Epithelial cell of proximal tubule (primary cell): ENCODE measurements around the gene TJAP1. TPM values are rescaled to one million over a fixed set of nuclear protein-coding genes. Genes with fewer than 3 reads are reported as not detected.
"Not testable (repeated sequence)": the region's sequence is repeated elsewhere in the genome, so short reads cannot be mapped to it uniquely, and the experiment has no call there.

Source experiments
- DNase-seq: peaks from one replicate; pipeline ENCODE4 v3.0.0-alpha.2; 2011; ENCODE audit warnings: low read depth
- H3K4me3 ChIP-seq: 2 replicates; pipeline ENCODE4 v1.5.1; 2011; ENCODE audit warnings: low read depth, mild to moderate bottlenecking, low read length
- total RNA-seq: library from RNA; depleted of rRNA; stranded (reverse); fragments of >200 nt; gene quantifications from 2 replicates; pipeline ENCODE4 v1.2.3, GENCODE V29; 2015
- TF ChIP-seq, protein P1 (sequence below): conservative IDR thresholded peaks from 2 replicates; pipeline ENCODE4 v1.5.1; 2012; ENCODE audit warnings: low read depth, mild to moderate bottlenecking, low read length

Gene TJAP1
- total RNA-seq, 1 donor from 2014 or later: 17.8 TPM

DNA sequence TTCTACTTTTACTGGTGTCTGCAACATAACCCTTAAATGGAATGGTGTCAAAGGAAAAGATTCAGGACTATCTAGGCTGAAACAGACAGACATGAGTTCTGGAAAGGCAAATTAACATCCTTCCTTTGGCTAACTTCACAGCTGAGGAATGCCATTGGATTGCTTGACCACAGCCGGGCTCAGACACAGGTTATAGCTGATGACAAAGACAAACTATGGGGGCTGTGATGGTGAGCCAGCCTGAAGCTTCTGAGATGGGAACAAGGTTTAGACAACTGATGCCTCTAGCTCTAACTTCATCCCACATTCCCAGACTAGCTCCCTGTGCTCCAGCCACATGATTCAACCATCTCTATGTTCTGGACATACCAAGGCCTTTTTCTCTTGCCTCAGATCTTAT lies 54.8 kb downstream of the TJAP1 start:
- TF ChIP-seq, protein P1, sequence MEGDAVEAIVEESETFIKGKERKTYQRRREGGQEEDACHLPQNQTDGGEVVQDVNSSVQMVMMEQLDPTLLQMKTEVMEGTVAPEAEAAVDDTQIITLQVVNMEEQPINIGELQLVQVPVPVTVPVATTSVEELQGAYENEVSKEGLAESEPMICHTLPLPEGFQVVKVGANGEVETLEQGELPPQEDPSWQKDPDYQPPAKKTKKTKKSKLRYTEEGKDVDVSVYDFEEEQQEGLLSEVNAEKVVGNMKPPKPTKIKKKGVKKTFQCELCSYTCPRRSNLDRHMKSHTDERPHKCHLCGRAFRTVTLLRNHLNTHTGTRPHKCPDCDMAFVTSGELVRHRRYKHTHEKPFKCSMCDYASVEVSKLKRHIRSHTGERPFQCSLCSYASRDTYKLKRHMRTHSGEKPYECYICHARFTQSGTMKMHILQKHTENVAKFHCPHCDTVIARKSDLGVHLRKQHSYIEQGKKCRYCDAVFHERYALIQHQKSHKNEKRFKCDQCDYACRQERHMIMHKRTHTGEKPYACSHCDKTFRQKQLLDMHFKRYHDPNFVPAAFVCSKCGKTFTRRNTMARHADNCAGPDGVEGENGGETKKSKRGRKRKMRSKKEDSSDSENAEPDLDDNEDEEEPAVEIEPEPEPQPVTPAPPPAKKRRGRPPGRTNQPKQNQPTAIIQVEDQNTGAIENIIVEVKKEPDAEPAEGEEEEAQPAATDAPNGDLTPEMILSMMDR: no peak
- no peak for DNase-seq
- no peak overlapping the region for H3K4me3 ChIP-seq

DNA sequence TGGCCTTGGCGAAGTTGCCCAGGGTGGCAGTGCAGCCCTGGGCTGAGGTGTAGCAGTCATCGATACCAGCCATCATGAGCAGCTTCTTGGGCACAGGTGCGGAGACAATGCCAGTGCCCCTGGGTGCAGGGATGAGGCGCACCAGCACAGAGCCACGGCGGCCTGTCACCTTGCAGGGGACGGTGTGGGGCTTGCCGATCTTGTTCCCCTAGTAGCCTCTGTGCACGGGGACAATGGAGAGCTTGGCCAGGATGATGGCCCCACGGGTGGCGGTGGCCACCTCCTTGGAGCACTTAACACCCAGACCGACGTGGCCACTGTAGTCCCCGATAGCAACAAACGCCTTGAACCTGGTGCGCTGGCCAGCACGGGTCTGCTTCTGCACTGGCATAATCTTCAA lies 61.6 kb downstream of the TJAP1 start:
- DNase-seq, H3K4me3 ChIP-seq: not testable (repeated sequence)

DNA sequence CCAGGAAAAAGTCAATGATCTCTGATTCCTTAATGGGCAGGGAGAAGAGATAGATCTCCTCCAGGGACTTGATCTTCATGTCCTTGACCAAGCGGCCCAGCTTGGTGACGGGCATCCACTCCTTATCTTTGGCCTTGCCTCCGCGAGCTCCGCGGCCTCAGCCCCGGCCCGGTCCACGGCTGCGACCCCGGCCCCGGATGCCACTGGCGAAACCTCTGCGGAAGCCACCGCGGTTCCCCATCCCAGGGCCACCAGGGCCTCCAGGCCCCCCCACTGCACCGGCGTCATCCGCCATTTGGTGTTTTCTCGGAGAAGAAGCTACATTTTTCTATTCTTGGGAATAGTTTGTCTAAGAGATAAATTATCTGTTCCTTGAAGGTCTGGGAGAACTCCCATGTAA lies 62.0 kb downstream of the TJAP1 start:
- DNase-seq, H3K4me3 ChIP-seq: not testable (repeated sequence)

DNA sequence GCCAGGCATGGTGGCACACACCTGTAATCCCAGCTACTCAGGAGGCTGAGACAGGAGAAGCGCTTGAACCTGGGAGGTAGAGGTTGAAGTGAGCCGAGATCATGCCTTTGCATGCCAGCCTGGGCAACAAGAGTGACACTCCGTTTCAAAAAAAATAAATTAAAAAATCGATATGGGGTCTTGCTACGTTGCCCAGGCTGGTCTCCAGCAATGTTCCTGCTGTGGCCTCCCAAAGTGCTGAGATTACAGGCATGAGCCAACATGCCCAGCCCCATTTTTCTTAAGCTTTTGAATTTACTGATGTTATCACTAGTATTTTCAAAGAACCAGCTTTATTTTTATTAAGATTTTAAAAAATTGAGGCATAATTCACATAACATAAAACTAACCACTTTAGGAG lies 63.1 kb downstream of the TJAP1 start:
- H3K4me3 ChIP-seq: no peak overlapping the region
- TF ChIP-seq, protein P1: no peak
- no peak for DNase-seq

DNA sequence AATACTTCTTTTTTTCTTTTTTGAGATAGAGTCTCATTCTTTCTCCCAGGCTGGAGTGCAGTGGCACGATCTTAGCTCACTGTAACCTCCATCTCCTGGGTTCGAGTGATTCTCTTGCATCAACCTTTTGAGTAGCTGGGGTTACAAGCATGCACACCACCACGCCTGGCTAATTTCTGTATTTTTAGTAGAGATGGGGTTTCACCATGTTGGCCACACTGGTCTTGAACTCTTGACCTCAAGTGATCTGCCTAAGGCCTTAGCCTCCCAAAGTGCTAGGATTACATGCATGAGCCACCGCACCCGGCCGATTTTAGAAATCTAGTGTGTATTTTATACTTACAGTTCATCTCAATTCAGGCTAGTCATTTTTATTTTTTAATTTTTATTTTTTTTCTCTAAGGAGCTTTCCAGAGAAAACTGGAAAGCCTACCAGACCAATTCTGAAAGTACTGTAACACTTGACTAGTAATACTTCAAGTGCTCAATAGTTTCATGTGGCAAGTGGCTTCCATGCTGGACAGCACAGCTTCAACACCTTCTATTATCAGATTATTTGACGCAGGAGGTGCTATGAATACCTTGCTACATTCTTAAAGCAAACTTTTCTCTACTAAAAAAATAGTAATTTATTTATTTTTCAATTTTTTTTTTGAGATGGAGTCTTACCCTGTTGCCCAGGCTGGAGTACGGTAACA lies 64.6 kb downstream of the TJAP1 start:
- TF ChIP-seq, protein P1: no peak
- no peak for DNase-seq
- no peak overlapping the region for H3K4me3 ChIP-seq

DNA sequence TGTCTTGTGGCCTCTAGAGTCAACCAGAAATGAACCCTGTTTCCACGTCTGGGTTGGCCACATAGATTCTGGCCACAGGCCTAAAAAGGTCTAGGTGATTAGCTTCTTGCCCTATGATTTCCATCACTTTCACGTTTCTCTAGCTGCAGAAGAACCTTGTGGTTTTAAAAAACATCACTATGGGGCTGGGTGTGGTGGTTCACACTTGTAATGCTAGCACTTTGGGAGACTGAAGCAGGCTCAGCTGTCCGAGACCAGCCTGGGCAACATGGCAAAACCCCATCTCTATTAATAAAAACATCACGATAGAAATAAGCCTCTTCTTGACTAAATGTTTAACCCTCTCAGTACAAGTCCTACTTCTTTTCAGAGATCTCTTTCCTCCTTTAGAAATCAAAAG lies 67.1 kb downstream of the TJAP1 start:
- TF ChIP-seq, protein P1: no peak
- H3K4me3 ChIP-seq: no peak overlapping the region
- DNase-seq: no peak

DNA sequence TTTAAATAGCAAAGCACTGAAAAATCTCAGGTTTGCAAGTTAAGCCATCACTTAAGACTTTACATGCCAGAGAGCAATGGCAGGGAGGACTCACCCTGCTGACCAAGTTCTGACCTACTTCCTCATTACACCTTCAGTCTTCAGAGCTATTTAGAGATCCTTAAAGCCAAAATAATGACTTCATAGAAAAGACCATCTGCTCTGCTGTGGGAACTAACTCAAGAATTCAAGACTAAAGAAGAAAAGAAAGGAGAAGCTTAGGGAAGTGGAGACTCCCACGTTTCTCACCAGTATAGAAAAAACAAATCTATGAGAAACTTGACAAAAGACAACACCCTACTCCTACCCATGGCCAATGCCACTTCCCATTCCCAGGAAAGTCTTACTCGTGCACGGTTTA lies 69.9 kb downstream of the TJAP1 start:
- no peak for DNase-seq
- no peak overlapping the region for H3K4me3 ChIP-seq
- TF ChIP-seq, protein P1: no peak

Other genes with a start within 250 kb of the TJAP1 start
- 140 and 299 TPM in 2 replicates for gene DNPH1, start 248.1 kb upstream of the TJAP1 start, total RNA-seq
- gene TTBK1, start 234.1 kb upstream of the TJAP1 start, total RNA-seq: under 0.01 and 0.07 TPM in 2 replicates
- gene SLC22A7, start 179.3 kb upstream of the TJAP1 start, total RNA-seq: not detected in 2 replicates
- gene CRIP3, start 168.7 kb upstream of the TJAP1 start, total RNA-seq: not detected in 2 replicates
- 7.5 and 7.7 TPM in 2 replicates for gene ZNF318, start 107.9 kb upstream of the TJAP1 start, total RNA-seq
- 10.6 and 19.6 TPM in 2 replicates for gene ABCC10, start 50.0 kb upstream of the TJAP1 start, total RNA-seq
- 0.12 and 0.29 TPM in 2 replicates for gene DLK2, start 22.0 kb upstream of the TJAP1 start, total RNA-seq
- not detected in 2 replicates for gene LRRC73, start 32.8 kb downstream of the TJAP1 start, total RNA-seq
- 77.7 and 96.9 TPM in 2 replicates for gene YIPF3, start 39.4 kb downstream of the TJAP1 start, total RNA-seq
- gene POLR1C, start 39.5 kb downstream of the TJAP1 start, total RNA-seq: 37.6 and 40.7 TPM in 2 replicates
- 33.5 and 35.7 TPM in 2 replicates for gene XPO5, start 98.5 kb downstream of the TJAP1 start, total RNA-seq
- 19.7 and 57.8 TPM in 2 replicates for gene POLH, start 98.6 kb downstream of the TJAP1 start, total RNA-seq
- gene GTPBP2, start 151.7 kb downstream of the TJAP1 start, total RNA-seq: 49.6 and 85.6 TPM in 2 replicates
- 41.8 and 60.3 TPM in 2 replicates for gene MAD2L1BP, start 158.3 kb downstream of the TJAP1 start, total RNA-seq
- 0.14 TPM in 1 of 2 replicates, not detected in the other for gene RSPH9, start 167.5 kb downstream of the TJAP1 start, total RNA-seq
- gene MRPS18A, start 210.2 kb downstream of the TJAP1 start, total RNA-seq: 56.4 and 68.9 TPM in 2 replicates